KG1 (cell line): ENCODE measurements around the gene BTF3L4.
"Not testable (repeated sequence)": the region's sequence is repeated elsewhere in the genome, so short reads cannot be mapped to it uniquely, and the experiment has no call there.

Source experiments
- DNase-seq: peaks from one replicate; lab custom pipeline; 2025; lab: John Stamatoyannopoulos, UW

BTF3L4 gene

DNA sequence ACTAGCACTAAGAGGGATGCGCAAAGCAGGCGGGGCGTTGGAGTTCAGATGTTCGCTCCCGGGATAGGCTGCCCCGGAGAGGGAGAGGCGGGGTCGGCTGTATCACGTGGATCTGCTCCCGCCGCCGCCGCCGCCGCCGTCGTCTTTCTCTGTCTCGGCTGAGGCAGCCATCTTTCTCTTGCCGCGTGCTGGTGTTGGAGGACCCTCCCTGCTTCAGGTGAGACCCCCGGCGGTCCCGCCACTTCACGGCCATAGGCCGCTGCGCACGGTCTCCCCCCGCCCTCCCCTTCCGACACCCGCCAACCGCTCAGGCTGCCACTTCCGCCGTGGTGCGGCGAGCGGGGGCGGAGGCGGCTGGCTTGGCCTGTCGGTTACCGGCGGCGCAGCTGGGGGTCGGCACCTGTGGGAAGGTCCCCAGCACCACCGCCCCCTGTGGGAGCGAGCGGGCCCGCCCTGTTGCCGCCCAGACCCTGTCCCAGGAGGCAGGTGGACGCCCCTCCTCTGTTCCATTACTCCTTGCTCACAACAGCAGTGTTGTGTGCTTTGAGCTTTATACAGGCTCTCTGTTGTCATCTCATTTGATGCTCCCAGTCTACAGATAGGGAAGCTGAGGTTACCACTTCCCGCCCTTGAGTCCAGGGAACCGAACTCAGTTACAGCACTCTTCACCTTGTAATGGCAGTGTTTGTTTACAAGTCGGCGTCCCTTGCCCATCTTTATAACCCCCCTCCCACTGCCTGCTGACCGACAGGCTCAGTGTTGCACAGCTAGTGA lies at the start of gene BTF3L4:
Gene BTF3L4, plus strand, starts transcription at position 133 of the 774 bp plus-strand sequence. CDS start 3,553 bp downstream, outside the sequence.
- DNase-seq: peak; percentile 86

DNA sequence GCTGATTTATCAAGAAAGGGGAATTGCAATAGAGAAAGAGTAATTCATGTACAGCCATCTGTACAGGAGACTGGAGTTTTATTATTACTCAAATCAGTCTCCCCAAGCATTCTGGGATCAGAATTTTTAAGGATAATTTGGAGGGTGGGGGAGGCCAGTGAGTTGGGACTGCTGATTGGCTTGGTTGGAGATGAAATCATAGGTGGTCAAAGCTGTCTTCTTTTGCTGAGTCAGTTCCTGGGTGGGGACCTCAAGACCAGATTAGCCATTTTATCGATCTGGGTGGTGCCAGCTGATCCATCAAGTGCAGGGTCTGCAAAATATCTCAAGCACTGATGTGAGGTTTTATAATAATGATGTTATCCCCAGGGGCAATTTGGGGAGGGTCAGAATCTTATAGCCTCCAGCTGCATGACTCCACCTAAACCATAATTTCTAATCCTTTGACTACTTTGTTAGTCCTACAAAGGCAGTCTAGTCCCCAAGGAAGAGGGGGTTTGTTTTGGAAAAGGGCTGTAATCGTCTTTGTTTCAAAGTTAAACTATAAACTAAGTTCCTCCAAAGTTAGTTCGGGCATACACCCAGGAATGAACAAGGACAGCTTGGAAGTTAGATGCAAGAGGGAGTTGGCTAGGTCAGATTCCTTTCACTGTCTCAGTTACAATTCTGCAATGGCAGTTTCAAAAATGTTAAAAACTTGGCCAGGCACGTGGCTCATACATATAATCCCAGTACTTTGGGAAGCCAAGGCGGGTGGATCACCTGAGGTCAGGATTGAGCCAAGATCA lies 48.7 kb upstream of the BTF3L4 start:
- no peak for DNase-seq

DNA sequence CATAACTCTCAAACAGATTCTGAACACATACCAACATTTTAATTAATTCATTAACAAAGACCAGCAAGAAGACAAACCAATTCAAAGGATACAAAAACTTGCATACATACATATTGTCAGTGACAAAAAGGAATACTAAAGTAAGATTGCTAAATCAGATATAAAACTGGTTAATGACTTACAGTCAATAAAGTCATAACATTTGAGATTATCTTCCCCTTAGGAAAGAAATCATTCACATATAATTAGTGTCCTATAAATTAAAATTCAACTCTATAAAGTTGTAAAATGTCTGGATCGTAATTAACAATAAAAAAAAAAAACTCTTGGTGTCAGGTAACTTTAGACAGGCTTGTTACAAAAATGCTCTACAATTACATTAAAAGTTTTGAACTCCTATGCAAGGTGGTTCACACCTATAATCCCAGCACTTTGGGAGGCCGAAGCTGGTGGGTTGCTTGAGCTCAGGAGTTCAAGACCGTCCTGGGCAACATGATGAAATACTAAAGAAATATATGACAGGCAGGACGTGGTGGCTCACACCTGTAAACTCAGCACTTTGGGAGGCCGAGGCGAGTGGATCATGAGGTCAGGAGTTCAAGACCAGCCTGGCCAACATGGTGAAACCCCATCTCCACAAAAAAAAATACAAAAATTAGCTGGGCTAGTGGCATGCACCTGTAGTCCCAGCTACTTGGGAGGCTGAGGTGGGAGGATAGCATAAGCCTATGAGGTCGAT lies 47.9 kb upstream of the BTF3L4 start:
- no peak for DNase-seq

DNA sequence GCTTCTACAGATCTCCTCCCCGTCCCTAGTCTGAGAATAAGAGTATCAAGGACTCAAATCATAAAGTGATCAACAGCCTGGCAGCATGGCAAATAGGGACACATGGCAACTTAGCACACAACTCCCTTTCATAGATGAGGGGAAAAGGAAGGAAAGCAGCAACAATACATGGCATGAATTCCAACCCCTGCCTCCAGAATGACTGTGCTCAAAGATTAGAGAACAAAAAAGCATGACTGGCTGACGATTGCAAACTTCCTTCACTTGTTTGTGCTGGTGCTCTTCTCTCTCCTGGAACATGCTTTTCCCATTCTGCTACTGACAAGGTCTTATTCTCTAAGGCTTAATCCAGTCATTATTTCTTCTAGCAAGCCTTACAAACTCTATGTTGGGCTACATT lies 34.0 kb upstream of the BTF3L4 start:
- DNase-seq: no peak

DNA sequence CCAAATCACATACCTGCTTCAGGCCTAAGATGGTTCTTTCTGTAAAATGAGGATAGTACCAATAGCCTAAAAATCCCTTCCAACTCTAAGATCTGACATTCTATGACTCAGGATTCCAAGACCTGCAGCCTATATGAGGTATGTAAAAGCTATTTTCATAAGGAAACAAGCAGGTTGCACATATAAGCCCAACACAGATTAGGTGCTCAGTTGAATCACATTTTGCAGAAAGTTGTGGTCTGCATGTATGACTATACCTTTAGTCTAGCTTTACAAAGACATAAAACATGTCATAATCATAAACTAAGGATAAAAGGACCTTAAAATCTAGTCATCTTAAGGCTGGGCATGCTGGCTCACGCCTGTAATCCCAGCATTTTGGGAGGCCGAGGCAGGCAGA lies 29.8 kb upstream of the BTF3L4 start:
- DNase-seq: no peak

DNA sequence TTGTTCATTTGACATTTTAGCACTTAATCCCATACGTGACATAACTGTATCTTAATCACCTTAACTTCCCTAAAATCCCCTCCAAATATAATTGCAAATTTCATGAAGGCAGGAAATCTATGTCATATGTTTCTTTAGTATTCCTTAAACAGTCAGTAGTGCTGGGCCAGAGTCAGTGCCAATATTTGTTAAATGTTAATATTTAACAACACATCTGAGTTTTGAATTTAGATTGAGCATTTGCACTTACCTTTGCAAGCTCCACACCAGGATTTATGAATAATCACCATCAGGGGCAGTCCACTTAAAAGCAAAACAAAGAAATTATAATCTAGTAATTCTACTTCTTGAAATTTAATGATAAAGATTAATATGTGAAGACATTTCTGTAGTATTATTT lies 27.8 kb upstream of the BTF3L4 start:
- no peak for DNase-seq

DNA sequence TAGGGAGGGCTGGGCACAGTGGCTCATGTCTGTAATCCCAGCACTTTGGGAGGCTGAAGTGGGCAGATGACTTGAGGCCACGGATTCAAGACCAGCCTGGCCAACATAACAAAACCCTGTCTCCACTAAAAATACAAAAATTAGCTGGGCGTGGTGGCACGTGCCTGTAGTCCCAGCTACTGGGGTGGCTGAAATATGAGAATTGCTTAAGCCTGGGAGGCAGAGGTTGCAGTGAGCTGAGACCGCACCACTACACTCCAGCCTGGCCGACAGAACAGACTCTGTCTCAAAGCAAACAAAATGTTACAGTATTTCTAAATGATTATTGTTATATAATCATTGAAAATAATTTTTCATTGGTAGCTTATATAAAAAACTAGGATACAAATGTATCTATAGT lies 27.3 kb upstream of the BTF3L4 start:
- DNase-seq: not testable (repeated sequence)

DNA sequence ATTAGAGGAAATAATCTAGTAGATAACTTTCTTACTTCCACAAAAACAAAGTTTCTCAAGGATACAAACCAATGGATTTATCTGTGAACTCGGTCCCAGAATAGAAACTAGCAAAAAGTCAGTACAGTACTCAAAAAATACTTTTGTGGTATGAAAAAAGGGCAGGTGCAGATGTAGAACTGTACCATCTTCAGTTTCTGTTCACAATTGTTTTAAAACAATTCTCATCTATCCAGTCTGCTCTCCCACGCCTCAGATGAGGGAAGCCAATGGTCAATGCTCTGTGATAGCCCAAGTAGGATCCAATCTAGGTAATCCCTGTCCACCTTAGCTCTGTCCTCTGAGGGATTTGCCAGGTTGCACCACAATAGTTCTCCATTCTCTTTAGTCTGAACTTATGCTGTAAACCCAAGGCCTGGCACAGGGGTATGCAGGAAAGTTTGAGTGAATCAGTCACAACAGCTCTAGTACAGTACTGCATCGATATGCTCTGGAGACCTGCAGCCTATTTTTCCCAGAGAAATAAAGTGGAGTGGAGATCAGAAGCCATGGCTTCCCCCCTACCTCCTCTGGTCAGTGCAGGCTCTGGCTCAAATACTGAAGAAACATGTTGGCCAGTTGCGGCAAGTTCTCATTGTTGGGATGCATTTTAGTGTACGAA lies 23.8 kb upstream of the BTF3L4 start:
- no peak for DNase-seq

DNA sequence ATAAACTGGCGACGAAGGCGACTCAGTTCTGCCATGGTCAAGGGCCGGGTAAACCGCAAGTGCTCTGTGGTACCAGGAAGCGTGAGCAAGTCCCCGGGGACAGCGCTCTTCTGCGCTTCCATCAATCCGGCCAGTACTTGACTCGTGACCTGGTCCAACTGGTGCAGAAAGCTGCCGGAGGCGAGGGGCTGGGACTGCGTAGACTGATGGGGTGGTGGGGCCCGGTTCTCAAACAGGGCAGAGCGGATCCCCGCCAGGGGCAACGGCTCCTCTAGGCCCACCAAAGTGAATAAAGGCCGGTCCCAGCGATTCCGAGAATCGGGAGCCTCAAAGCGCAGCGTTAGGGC lies 23.3 kb upstream of the BTF3L4 start:
- DNase-seq: no peak

DNA sequence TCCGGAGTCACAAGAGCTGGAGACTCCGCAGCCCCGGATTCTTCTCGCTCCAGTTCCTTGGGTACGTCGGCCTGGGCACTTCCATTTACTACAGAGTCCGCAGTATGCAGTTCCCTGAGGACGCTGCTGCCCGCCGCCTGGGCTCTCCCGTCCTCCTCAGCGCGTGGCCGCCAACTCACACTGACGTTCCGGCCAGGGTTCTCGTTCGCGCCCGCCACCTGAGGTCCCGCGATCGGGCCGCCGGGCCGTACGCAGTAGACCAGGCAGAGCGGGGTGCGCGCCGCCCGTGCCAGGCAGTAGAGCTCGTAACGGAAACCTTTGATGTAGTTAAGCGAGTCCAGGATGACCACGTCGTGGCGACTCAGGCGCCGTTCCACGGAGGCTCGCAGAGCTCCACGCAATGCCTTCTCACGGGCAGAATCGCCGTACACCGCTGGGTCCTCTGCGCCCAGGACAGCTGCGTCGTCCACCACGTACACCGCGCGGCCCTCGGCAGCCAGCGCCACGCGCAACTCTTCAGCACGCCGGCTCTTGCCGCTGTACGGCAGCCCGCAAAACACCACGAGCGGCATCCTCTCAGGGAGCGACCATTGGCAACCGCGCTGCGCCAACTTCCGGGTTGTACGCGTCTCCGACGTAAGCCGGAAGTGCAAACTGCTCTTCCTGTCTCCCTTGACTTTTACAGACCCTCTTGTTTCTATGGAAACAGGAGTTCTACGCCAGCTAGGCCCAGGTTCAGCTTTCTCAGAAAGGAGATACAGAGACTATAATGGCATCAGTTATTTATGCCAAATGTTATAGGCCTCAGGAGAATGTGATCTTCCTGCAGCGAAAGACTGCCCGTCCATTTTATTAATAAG lies 22.7 kb upstream of the BTF3L4 start, which contains the start of gene KTI12:
Gene KTI12, minus strand, starts transcription at position 621 of the 860 bp plus-strand sequence. Its CDS starts 49 bp downstream, at position 572.
- peak; percentile 84 for DNase-seq

DNA sequence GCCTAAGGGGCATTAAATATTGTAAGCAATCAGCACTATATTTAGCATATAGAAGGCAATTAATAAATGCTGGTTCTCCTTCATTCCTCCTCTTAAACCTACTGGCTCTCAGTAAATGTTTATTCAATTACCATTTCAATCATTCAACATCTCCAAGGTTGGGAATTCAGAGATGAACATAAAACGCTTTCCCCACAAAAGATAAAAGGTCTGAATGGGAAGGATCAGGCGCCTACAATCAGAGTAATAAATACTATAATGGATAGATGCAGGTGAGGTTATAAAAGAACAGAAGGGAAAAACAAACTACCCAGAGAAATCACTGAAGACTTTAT lies 22.1 kb upstream of the BTF3L4 start:
- DNase-seq: no peak

DNA sequence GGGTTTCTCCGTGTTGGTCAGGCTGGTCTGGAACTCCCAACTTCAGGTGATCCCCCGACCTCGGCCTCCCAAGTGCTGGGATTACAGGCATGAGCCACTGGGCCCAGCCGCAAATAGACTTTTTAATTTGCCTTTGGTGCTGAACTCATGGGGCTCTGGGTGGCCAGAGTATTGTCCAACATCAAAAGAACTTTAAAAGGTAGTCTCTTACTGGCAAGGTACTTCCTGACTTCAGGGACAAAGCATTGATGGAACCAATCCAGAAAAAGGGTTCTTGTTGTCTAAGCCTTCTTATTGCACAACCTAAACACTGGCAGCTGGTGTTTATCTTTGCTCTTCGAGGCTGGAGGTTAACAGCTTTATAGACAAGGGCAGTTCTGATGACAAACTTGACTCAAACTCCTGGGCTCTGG lies 18.7 kb upstream of the BTF3L4 start:
- no peak for DNase-seq

DNA sequence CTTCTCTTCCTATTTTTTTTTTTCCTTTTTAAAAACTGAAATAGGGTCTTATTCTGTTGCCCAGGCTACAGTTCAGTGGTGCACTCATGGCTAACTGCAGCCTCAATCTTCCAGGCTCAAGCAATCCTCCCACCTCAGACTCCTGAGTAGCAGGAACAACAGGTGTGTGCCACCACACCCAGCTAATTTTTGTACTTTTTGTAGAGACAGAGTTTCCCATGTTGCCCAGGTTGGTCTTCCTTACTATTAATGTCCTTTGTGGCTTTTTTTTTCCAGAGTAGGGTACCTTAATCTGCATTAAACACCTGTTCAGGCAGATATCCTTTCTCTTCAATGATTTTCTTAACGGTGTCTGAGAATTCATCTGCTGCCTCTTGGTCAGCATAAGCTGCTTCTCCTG lies 18.2 kb upstream of the BTF3L4 start:
- DNase-seq: no peak

DNA sequence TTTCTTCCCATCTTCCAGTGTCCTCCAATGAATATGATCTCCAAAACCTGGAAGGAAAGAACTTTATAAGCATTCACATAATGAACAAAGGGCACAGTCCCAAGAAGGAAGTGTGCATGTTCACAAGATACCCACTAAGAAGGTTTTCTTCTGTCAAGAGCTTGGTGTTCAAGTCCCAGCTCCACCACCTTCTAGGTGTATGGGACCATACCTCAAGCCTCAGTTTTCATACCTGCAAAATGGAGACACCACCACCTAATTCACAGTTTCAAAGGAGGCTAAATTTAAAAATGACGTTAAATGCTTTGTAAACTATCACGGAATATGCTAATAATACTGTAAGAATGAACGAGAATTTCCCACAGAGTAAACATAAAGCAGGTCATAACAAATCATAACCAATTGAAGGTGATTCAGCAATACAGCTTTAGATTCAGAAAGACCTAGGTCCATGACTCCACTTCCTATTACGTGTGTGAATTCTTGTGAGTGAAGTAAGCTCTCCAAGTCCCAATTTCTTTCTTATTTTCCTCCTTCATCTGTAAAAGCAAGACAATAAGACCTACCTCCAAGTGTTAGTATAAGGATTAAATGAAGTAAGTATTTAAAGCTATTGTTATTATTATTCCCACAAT lies 14.4 kb upstream of the BTF3L4 start:
- DNase-seq: no peak

DNA sequence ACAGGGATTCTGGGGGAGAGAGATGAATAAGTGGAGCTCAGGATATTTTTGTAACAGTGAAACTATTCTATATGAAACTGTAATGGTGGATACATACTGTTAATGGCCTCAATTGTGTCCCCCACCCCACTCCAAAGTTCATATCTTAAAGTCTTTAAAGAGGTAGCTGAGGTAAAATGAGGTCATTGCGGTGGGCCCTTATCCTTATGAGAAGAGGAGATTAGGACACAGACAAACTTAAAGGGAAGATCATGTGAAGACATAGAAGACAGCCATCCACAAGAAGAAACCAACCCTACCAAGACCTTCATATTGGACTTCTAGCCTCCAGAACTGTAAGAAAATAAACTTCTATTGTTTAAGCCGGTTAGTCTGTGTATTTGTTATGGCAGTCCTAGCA lies 10.9 kb upstream of the BTF3L4 start:
- DNase-seq: no peak

DNA sequence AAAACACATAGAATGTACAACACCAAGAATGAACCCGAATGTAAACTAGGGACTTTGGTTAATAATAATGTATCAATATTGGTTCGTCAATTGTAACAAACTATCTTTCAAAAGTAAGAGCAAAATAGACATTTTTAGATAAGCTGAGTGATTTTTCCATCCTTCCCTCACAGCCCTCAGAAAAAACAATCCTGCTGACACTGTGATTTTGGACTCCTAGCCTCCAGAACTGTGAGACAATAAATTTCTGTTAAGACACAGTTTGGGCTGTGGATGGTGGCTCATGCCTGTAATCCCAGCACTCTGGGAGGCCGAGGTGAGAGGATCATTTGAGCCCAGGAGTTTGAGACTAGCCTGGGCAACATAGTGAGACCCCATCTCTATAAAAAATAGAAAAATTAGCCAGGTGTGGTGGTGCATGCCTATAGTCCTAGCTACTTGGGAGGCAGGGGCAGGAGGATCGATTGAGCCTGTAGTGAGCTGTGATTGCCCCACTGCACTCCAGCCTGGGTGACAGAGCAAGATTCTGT lies 10.4 kb upstream of the BTF3L4 start:
- DNase-seq: not testable (repeated sequence)

DNA sequence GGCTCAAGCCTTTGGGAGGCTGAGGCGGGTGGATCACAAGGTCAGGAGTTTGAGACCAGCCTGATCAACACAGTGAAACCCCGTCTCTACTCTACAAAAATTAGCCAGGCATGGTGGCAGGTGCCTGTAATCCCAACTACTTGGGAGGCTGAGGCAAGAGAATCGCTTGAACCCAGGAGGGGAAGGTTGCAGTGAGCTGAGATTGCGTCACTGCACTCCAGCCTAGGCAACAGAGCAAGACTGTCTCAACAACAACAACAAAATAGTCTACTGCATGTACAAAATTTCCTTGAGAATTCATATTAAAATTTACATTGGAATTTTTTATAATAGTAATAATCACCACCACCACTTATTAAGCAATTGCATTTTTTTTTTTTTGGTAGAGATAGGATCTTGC lies 6.8 kb upstream of the BTF3L4 start:
- DNase-seq: not testable (repeated sequence)

DNA sequence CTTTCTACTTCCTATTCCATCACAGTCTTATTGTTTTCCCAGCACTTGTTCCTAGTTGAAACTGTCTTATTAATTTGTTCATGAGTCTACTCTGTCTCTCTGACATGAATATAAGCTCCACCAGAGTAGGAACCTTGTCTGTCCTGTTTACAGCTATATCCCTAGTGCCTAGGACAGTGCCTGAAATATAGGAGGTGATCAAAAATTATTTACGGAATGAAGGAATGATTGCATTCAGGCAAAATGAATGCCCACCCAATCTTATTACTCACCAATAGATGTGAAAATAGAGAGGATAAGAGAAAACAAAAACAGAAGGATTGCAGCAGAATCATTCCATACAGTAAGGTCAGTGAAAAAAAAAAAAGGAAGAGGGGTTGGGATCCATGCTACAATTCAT lies 2.2 kb upstream of the BTF3L4 start:
- DNase-seq: no peak

DNA sequence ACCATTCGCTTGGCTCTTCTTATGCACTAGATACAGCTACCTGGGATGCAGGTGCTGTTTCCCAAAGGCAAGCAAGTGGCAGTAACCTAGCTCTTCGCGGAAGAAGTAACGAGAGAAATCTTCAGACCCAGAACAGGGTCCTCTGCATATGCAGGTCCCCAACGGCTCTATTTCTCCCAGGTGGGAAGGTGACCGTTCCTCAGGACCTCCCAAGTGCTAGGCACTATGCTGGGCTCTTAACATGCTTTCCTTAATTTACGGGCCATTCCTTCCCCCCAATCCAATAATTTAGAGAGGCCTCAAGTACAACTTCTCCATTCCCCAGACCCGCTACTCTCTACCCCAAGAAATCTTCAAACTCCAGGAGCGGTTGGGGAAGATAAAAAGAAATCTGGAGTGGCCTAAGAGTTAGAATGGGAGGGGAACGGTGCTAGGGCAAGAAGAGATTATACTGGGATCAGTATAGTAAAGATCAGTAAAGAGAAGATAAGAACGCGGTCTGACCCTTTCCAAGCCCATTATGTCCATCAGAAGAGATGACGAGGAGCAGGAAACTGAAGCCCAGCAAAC lies 1.5 kb upstream of the BTF3L4 start:
- no peak for DNase-seq
